OCI-LY1 (cell line): ENCODE results near the gene GDPD4.

ENCODE experiments used
- H2AFZ ChIP-seq: fragments of 200-600 bp; sonication (generic), shearing (Covaris generic); 2 replicates; pipeline ENCODE4 v1.6.0; 2014; ENCODE audit warnings: antibody characterized with exemption, mild to moderate bottlenecking, low read length
- H3F3A ChIP-seq: fragments of 200-600 bp; sonication (generic), shearing (Covaris generic); 2 replicates; pipeline ENCODE4 v1.6.0; 2014; ENCODE audit warnings: mild to moderate bottlenecking, antibody characterized with exemption, low read length, moderate library complexity; ENCODE audit not compliant: insufficient read depth
- H3K27ac ChIP-seq: fragments of 200-600 bp; sonication (generic); 2 replicates; pipeline ENCODE4 v1.5.1; 2014; ENCODE audit warnings: low read length, mixed run types, mild to moderate bottlenecking, low read depth; ENCODE audit not compliant: poor library complexity, severe bottlenecking
- H3K27me3 ChIP-seq: fragments of 200-600 bp; sonication (generic); 2 replicates; pipeline ENCODE4 v1.6.0; 2014; ENCODE audit warnings: antibody characterized with exemption, mild to moderate bottlenecking, low read length, moderate library complexity; ENCODE audit not compliant: insufficient read depth
- H3K36me3 ChIP-seq: fragments of 200-600 bp; sonication (generic); 2 replicates; pipeline ENCODE4 v1.6.1; 2014; ENCODE audit warnings: mild to moderate bottlenecking, antibody characterized with exemption, low read length, moderate library complexity, mixed read lengths; ENCODE audit not compliant: insufficient read depth
- H3K4me1 ChIP-seq: fragments of 200-600 bp; sonication (generic); 2 replicates; pipeline ENCODE4 v1.5.1; 2014; ENCODE audit warnings: mild to moderate bottlenecking, low read length, moderate library complexity; ENCODE audit not compliant: insufficient read depth, severe bottlenecking
- H3K4me2 ChIP-seq: fragments of 200-600 bp; sonication (generic), shearing (Covaris generic); 2 replicates; pipeline ENCODE4 v1.6.1; 2014; ENCODE audit warnings: low read length
- H3K4me3 ChIP-seq: fragments of 200-600 bp; sonication (generic); 2 replicates; pipeline ENCODE4 v1.5.1; 2014; ENCODE audit warnings: low read length, low read depth, mild to moderate bottlenecking, mixed read lengths; ENCODE audit not compliant: poor library complexity, severe bottlenecking
- H3K79me2 ChIP-seq: fragments of 200-600 bp; shearing (Covaris generic); 2 replicates; pipeline ENCODE4 v1.6.1; 2016; ENCODE audit warnings: mixed run types, low read length, mixed read lengths; ENCODE audit not compliant: insufficient read depth
- H3K9ac ChIP-seq: fragments of 200-600 bp; sonication (generic), shearing (Covaris generic); 2 replicates; pipeline ENCODE4 v1.6.1; 2014; ENCODE audit warnings: mild to moderate bottlenecking, low read length, mixed read lengths
- H3K9me2 ChIP-seq: fragments of 200-600 bp; sonication (generic), shearing (Covaris generic); 2 replicates; pipeline ENCODE4 v1.6.1; 2014; ENCODE audit warnings: low read depth, mild to moderate bottlenecking, low read length, mixed read lengths
- H3K9me3 ChIP-seq: fragments of 200-600 bp; shearing (Covaris generic); 2 replicates; pipeline ENCODE4 v1.6.1; 2014; ENCODE audit warnings: low read length, mixed read lengths
- H4K20me1 ChIP-seq: fragments of 200-600 bp; sonication (generic), shearing (Covaris generic); 2 replicates; pipeline ENCODE4 v1.6.0; 2016; ENCODE audit warnings: mild to moderate bottlenecking, low read length; ENCODE audit not compliant: insufficient read depth
- EZH2 ChIP-seq: fragments of 200-600 bp; sonication (generic), shearing (Covaris generic); IDR thresholded peaks from 2 replicates; pipeline ENCODE4 v1.8.0; 2017; ENCODE audit warnings: borderline replicate concordance, mixed run types, mild to moderate bottlenecking, antibody characterized with exemption, low read length, moderate library complexity, mixed read lengths
- TF ChIP-seq, protein P1 (sequence below): fragments of 200-600 bp; sonication (generic), shearing (Covaris generic); IDR thresholded peaks from 2 replicates; pipeline ENCODE4 v1.5.1; 2017; ENCODE audit warnings: mild to moderate bottlenecking, antibody characterized with exemption, low read length, moderate library complexity, mixed read lengths

Gene GDPD4

GRCh38 chr11:77325159-77325558 lies 23.7 kb upstream of the GDPD4 start:
- Histone ChIP-seq H3K27ac (no peak overlapping the region), H3K4me3 (no peak overlapping the region), H3F3A (no peaks in the 10 kb centered on the region), H3K27me3 (peaks cover 4% of the 10 kb centered on the region; the same call in 1 of the 2 replicates), H3K9me2 (no peaks in the 10 kb centered on the region), H3K9me3 (no peaks in the 10 kb centered on the region), H4K20me1 (no peaks in the 10 kb centered on the region), H3K9ac (no peak overlapping the region), H3K4me2 (no peak overlapping the region), H2AFZ (no peak overlapping the region), H3K36me3 (no peaks in the 10 kb centered on the region), H3K79me2 (no peaks in the 10 kb centered on the region), H3K4me1 (no peaks in the 10 kb centered on the region)
- TF ChIP-seq EZH2 = no peak
- TF ChIP-seq, protein P1, sequence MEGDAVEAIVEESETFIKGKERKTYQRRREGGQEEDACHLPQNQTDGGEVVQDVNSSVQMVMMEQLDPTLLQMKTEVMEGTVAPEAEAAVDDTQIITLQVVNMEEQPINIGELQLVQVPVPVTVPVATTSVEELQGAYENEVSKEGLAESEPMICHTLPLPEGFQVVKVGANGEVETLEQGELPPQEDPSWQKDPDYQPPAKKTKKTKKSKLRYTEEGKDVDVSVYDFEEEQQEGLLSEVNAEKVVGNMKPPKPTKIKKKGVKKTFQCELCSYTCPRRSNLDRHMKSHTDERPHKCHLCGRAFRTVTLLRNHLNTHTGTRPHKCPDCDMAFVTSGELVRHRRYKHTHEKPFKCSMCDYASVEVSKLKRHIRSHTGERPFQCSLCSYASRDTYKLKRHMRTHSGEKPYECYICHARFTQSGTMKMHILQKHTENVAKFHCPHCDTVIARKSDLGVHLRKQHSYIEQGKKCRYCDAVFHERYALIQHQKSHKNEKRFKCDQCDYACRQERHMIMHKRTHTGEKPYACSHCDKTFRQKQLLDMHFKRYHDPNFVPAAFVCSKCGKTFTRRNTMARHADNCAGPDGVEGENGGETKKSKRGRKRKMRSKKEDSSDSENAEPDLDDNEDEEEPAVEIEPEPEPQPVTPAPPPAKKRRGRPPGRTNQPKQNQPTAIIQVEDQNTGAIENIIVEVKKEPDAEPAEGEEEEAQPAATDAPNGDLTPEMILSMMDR = no peak

DNA sequence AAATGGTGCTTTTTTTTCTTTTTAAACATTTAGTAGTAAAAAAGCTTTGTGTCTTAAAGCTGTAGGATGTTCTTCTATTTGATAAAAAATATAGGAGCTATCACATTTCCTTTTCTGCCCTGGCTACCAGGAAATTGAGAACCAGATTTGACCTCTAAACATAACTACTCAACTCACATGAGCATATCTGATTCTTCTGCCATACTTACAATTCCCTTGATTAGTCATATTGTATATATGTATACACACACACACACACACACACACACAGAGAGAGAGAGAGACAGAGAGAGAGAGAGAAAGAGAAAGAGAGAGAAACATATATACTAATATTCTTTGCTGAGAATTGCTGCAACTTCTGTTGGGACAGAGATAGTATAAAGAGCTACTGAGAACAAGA lies 23.0 kb upstream of the GDPD4 start:
- H3K9ac ChIP-seq = no peak overlapping the region
- H3K36me3 ChIP-seq = no peaks in the 10 kb centered on the region
- H3F3A ChIP-seq = no peaks in the 10 kb centered on the region

GRCh38 chr11:77322926-77323590 lies 21.6 kb upstream of the GDPD4 start:
- TF ChIP-seq, protein P1 = no peak
- no peak for TF ChIP-seq EZH2
- no peaks in the 10 kb centered on the region for H3K4me1 ChIP-seq
- no peaks in the 10 kb centered on the region for H4K20me1 ChIP-seq
- H3K79me2 ChIP-seq = no peaks in the 10 kb centered on the region
- H3F3A ChIP-seq = no peaks in the 10 kb centered on the region
- no peak overlapping the region for H3K9ac ChIP-seq
- no peak overlapping the region for H3K4me2 ChIP-seq
- no peak overlapping the region for H3K27ac ChIP-seq
- no peaks in the 10 kb centered on the region for H3K36me3 ChIP-seq
- no peaks in the 10 kb centered on the region for H3K9me2 ChIP-seq
- H3K9me3 ChIP-seq = no peaks in the 10 kb centered on the region
- no peak overlapping the region for H2AFZ ChIP-seq
- peaks cover 4% of the 10 kb centered on the region; the same call in 1 of the 2 replicates for H3K27me3 ChIP-seq
- H3K4me3 ChIP-seq = no peak overlapping the region

More for the DNA sequence above, 23.0 kb upstream of the GDPD4 start:
- Histone ChIP-seq H3K9me3 (no peaks in the 10 kb centered on the region), H4K20me1 (no peaks in the 10 kb centered on the region), H3K27me3 (peaks cover 4% of the 10 kb centered on the region; the same call in 1 of the 2 replicates), H3K4me2 (no peak overlapping the region), H3K4me3 (no peak overlapping the region), H3K9me2 (no peaks in the 10 kb centered on the region), H3K27ac (no peak overlapping the region), H2AFZ (no peak overlapping the region), H3K4me1 (no peaks in the 10 kb centered on the region), H3K79me2 (no peaks in the 10 kb centered on the region)
- no peak for TF ChIP-seq EZH2
- TF ChIP-seq, protein P1 = no peak
